NAMALWA (cell line): ENCODE data around the gene DHX40.
"Not testable (repeated sequence)": the region's sequence is repeated elsewhere in the genome, so short reads cannot be mapped to it uniquely, and the experiment has no call there.

ENCODE experiments used
- DNase-seq: peaks from one replicate; pipeline ENCODE4 v3.0.0-alpha.2; 2015; ENCODE audit warnings: low spot score

DHX40 gene

GRCh38 chr17:59629174-59629573 lies 63.8 kb downstream of the DHX40 start:
- DNase-seq, result no peak

- DNase-seq, result no peak
Measured at GRCh38 chr17:59631276-59631675, 65.9 kb downstream of the DHX40 start.

DNA sequence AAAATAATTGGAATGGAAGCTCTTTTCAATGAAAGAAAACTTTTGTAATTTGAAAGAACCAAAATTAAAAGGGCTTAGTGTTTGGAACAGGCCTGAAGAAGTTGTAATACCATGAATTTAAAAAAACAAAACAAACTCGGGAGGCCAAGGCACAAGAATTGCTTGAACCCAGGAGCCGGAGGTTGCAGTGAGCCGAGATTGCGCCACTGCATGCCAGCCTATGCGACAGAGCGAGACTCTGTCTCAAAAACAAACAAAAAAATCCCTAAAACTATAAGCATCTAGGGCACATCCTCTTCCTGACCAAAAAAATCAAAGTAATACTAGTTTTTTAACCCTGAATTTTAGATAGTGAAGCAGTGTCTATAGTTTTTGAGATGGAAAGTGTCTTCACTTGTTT lies 67.0 kb downstream of the DHX40 start:
- DNase-seq, result no peak

- DNase-seq, result no peak
Measured at GRCh38 chr17:59633658-59634359, 68.4 kb downstream of the DHX40 start.

- DNase-seq, result no peak
Measured at GRCh38 chr17:59634632-59635541, 69.5 kb downstream of the DHX40 start.

DNA sequence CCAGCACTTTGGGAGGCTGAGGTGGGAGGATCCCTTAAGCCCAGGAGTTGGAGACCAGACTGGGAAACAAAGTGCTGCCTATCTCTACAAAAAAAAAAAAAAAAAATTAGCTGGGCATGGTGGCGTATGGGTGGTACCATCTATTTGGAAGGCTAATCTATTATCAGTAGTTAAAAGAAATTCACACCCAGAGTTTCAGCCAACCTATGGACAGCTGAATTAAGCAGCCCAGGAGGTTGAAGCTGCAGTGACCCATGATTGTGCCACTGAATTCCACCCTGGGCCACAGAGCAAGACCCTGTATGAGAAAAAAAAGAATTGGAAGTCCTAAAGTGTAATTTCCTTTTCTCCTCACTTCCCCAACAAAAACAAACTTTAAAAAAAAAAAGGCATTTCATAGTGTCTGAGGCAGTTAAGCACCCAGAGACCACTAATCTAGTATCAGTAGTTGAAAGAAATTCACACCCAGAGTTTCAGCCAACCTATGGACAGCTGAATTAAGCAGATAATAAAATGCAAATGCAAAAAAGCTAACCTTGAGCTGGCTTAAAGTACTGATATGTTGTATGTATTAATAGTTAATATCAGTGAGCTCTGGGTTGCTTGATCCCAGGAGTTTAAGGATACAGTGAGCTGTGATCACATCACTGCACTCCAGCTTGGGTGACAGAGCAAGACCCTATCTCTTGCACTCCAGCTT lies 72.4 kb downstream of the DHX40 start:
- no peak for DNase-seq

GRCh38 chr17:59638553-59638952 lies 73.1 kb downstream of the DHX40 start:
- no peak for DNase-seq

- DNase-seq, result peak; percentile 86
Measured at GRCh38 chr17:59641799-59642484, 76.5 kb downstream of the DHX40 start.

GRCh38 chr17:59642565-59642964 lies 77.2 kb downstream of the DHX40 start:
- DNase-seq, result no peak

DNA sequence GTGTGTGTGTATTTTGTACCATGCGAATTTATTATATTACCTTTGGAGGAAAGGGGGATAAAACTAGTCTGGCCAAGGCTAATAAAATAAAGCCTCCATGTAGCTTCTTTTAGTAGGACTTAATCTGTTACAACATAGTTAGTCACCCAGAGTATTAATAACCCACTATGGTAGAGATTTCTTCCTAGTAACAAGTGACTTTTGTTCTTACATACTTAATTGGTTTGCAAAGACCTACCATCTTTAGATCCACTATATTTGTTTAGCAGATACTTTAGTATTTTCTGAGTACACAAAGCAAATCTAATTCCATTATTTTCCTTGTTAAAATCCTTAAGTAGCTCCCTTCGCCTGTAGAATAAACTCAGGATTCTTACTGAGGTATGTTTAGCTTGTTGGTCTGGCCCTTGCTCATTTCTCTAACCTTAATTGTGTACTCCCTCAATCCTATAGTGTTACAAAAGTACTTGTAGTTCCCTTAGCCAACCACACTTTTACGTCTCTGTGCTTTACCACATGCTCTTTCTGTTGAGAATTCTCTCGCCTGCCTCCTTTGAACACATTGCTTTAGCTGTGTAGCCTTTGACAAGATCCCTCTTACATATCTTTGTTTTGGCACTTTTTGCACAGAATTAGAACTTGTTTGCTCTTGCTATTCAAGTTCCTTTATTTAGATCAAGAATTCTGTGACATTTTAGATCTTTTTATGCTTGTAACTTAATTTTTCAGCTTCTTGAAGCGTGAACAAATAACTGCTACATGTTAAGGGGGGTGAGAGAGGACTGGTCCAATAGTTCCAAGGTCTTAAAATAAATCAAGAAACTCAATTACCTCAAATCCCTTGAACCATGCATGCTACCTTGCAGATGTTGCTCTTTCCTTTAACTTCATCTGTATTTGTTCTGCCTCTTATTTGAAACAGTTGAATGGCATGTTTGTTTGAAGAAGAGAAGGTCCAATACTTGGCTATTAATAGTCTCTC lies 78.0 kb downstream of the DHX40 start:
- DNase-seq, result peak; percentile 75

- DNase-seq, result no peak
Measured at GRCh38 chr17:59647288-59647687, 81.9 kb downstream of the DHX40 start.

DNA sequence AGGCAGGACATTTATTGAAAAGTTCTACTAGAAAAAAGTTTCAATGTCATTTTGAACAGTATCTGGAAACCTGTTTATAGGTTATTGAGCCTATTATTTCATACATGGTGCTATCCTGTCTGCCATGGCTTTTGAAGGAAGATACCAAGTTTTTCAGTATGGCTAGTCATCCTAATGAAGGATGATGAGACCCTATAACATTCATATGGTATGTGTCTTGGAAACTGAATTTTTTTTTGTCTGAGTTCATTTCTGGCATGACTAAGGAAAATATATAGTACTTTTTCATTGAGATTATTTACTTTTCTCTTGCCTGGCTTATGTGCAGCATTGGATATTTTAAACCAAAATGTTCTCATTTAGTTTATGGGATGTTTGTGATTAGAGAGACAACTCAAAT lies 84.5 kb downstream of the DHX40 start:
- no peak for DNase-seq

DNA sequence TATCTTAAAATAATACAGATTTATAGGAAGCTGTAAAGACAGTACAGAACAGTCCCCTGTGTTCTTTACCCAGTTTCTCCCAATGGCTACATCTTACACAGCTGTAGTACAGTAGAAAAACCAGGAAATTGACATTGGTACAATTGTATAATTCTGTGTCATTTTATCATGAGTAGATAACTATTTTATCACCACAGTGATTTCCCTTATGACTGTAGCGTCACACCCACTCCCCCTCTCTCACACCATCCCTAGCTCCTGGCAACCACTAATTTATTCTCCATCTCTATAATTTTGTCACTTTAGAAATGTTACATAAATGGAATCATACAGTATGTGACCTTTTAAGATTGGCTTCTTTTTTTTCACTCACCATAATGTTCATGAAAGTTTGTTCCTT lies 85.2 kb downstream of the DHX40 start:
- no peak for DNase-seq

- DNase-seq, result no peak
Measured at GRCh38 chr17:59651346-59651745, 85.9 kb downstream of the DHX40 start.

DNA sequence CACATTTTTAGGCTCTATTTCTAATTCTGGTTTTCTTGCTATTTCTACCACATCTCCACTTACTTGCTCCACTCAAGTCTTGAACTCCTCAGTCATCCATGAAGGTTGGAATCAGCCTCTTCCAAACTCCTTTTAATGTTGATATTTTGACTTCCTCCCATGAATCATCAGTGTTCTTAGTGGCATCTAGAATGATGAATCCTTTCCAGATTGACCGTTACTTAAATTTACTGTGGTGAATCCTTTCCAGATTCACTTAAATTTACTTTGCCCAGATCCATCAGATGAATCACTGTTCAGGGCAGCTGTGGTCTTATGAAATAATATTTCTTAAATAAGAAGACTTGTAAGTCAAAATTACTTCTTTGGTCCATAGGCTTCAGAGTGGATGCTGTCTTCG lies 86.7 kb downstream of the DHX40 start:
- DNase-seq, result no peak

GRCh38 chr17:59656624-59657023 lies 91.2 kb downstream of the DHX40 start:
- not testable (repeated sequence) for DNase-seq
